NCI-H226 (cell line): ENCODE measurements around the gene SAP25.

Experiments
- DNase-seq: peaks from one replicate; pipeline ENCODE4 v3.0.0-alpha.2; 2015

SAP25 gene

DNA sequence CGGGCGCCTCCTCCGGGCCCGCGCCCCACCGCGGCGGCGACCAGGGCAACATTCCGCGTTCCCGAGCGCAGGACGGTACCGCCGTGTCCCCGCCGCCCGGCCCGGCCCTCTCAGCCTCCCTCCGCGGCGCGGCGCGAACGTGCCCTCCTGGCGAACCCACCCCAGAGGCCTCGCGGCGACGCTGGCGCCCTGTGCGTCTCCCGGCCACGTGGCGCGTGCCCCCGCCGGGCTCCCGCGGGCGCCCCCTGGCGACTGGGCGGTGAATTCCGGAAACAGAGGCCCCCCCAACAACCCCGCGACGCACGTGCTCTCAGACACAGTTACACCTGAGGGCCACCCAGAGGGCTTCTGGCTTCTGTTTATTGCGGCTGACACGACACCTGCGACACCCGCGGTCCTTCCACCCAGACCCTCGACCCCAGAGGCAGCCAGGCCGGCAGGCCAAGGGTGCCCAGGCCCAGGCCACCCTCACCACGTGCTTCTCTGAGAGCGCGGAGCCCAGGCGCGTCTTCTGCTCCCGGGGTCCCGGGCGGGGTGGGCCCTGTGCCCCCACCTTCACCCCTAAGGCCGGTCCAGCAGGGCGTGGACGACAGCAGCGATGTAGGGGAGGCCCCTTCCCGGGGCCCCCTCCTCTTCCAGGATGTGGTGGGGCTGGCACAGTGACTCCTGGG is at the start of gene SAP25:
TSS of gene SAP25 (minus strand) at position 210 of the 671 bp plus-strand sequence. CDS start at position 52, 158 bp downstream.
- DNase-seq: no peak

GRCh38 chr7:100621554-100621953 is 47.9 kb upstream of the SAP25 start:
- DNase-seq: no peak

GRCh38 chr7:100620804-100621203 is 47.1 kb upstream of the SAP25 start:
- no peak for DNase-seq

GRCh38 chr7:100620239-100620638 is 46.5 kb upstream of the SAP25 start:
- no peak for DNase-seq

GRCh38 chr7:100614308-100614861 is 40.7 kb upstream of the SAP25 start:
- DNase-seq: no peak

- no peak for DNase-seq
Measured at GRCh38 chr7:100613412-100614175, 39.9 kb upstream of the SAP25 start.

DNA sequence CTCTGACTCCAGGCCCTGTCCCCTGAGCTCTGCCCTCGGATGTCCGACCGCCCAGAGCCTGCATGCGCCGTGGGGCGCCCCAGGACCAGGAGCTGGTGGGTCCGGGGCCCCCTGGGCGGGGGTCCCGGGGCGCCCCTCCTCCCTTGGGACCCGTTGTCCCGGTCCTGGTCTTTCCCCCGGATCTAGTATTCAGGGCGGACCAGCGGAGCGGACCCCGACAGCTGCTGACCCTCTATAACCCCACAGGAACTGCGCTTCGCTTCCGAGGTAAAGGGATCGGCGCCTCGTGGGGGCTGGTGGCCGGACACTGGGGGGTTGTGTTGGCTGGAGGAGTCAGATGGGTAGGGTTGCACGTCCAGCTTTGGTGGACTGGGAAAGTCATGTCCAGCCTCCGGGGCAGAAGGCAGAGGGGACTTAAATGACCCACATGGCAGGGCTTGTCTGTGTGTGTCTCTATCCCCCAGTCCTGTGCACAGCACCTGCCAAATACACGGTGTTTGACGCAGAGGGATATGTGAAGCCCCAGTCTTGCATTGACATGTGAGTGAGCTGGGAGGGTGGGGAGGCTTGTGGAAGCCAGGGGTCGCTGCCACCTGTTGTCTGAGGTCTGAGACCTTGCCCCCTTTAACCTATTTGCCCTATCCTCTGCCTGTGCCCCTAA is 39.2 kb upstream of the SAP25 start:
- no peak for DNase-seq

DNA sequence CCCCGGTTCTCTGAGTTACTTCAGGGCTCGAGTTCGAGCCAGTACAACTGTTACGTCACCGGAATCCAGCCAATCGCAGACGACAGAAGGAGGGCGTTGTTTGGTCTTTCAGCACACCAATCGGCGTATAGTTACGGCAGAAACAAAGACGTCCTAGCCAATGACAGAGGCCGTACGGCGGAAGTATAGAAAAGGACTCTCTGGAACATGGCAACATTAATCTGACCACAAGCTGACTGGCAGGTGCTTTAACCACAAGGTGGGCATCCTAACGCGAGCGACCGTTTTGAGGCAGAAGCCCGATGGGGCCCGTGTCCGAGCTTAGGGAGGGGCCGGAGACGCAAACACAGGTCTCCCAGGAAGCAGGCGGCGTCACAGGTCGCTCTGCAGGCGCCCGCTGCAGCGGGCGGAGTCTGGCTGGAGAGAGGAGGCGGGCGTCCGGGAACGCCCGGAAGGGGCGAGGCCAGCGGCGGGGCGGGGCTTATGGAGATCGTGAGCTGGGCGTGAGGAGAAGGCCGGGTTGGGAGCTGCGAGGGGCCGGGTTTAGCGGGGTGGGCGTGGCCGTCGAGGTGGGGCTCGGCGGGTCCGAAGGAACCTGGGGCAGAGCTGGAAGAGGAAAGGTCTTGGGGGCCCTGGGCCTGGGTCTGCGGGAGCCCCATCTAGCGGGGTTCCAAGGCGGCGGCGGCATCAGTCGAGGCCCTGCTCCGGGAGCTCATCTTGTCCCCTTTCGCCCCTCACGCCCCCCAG is 38.5 kb upstream of the SAP25 start, which contains the start of gene MOSPD3:
TSS of gene MOSPD3 (plus strand) at position 558 of the 747 bp plus-strand sequence. CDS start 252 bp downstream, outside the sequence.
- peak; percentile 99 for DNase-seq

DNA sequence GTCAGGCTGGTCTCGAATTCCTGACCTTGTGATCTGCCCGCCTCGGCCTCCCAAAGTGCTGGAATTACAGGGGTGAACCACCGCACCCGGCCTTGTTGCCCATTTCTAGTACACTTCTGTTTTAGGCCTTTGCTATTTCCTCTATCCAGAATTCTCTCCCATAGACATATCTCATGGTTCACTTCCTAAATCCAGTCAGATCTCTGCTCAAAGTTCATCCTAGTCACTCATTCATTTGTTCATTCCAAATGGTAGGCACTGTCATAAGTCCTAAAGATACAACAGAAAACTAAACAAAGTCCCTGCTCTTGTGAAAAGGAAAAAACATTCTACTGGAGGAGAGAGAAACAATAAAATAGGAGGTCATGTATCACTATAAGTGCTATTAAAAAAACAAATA is 36.3 kb upstream of the SAP25 start:
- no peak for DNase-seq

- no peak for DNase-seq
Measured at GRCh38 chr7:100607111-100607510, 33.4 kb upstream of the SAP25 start.

GRCh38 chr7:100606313-100606712 is 32.6 kb upstream of the SAP25 start:
- DNase-seq: no peak

DNA sequence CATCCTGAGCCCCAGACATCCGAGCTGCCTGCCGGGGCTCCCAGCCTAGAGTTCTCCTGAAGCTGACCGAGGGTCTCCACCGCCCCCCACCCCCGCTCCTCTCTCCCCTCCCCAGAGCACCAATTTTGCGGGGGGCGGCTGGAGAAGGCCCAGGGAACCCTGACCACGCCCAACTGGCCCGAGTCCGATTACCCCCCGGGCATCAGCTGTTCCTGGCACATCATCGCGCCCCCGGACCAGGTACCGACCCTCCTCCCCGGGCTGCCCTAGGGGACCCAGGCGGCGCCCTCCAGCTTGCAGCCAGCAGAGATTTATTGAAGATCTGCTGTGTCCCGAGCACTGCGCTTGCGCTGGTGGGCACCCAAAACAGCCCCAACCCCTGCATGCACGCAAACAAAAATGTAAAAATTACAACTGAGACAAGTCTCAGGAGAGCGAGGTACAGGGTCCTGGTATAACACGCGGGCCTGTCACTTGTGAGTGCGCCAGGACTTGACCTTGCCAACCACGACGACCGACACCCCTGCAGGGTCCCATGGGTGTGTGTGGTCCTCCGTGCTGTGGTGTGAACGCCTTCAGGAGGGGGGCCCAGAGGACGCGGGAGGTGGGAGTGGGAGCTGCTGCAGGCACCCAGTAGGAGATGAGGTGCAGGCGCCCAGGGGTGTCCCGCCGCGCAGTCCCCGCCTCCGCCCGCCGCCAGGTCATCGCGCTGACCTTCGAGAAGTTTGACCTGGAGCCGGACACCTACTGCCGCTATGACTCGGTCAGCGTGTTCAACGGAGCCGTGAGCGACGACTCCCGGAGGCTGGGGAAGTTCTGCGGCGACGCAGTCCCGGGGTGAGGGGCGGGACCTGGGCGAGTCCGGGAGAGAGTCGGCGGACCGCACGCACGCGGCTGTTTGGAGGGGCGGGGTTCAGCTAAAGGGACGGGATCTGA is 31.5 kb upstream of the SAP25 start:
- DNase-seq: no peak

DNA sequence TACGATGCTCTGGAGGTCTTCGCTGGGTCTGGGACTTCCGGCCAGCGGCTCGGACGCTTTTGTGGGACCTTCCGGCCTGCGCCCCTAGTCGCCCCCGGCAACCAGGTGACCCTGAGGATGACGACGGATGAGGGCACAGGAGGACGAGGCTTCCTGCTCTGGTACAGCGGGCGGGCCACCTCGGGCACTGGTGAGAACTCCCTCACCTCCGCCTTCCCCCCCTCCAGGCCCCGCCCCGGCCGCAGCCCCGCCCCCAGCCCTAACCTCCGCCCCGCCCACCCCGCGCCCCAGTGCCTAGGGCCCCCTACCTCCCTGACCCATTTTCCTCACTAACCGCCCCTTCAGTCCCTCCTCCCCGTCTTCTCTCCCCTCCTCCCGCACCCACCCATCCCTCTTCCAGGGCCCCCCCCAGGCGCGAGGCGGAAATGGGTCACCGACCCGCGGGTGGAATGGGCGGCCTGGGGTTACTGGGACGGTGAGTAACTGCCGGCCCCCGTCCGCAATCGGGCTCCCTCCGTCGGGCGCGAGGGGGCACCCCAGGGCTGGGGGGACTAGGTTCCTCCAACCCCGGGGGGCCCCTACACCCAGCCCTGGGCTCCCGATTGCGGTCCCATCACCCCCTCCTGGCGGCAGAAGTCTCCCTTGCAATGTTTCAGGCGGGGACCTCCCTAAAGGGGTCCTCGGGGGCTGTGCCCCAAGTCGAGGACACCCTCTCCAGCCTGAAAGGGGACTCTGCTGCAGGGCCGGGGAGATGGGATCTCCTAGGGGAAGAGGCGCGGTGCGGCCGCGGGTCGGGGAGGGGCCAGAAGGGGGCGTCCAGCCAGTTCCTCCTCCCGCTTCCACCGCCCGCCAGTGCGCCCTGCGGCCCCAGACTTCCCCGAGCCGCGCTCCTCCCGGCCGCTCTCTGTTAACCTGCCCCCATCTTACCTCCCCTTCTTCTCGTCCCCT is 30.6 kb upstream of the SAP25 start:
- DNase-seq: peak; percentile 65

GRCh38 chr7:100603726-100604027 is 30.0 kb upstream of the SAP25 start:
- no peak for DNase-seq

- DNase-seq: no peak
Measured at GRCh38 chr7:100602889-100603725, 29.4 kb upstream of the SAP25 start.

DNA sequence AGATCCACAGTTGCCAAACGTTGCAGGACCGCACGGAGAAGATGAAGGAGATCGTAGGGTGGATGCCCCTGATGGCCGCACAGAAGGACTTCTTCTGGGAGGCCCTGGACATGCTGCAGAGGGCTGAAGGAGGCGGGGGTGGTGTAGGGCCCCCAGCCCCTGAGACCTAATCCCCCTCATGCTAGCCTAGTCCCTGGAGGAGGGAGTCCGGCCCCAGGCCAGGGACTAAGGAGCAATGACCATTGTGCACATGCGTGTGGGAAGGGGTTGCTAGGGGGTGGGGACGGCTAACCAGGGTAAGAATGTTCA is 27.0 kb upstream of the SAP25 start:
- no peak for DNase-seq

DNA sequence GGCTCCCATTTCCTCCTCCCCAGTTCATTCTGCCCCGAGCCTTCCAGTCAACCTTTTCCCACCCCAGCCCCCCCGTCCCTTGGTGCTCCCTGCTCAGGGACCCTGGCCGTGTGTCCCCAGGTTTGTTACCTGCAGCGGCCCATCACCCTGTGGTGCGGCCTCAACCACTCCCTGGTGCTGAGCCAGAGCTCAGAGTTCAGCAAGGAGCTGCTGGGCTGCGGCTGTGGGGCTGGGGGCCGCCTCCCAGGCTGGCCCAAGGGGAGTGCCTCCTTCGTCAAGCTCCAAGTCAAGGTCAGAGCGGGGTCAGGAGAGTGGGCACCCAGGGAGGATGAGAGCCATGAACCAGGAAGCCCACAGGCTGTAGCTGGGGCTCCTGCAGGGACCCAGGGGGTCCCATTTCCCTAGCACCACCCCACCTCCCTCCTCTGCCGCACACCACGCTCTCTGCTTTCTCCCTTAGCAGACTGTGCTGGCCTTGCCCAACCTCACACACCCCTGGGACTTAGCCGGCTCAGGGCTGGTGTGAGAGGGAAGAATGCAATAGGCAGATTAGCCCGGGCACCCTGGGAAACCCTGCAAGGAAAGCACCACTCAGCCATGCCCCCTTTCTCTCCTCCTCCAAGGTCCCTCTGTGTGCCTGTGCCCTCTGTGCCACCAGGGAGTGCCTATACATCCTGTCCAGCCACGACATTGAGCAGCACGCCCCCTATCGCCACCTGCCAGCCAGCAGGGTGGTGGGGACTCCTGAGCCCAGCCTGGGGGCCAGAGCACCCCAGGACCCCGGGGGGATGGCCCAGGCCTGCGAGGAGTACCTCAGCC is 26.4 kb upstream of the SAP25 start:
- no peak for DNase-seq

DNA sequence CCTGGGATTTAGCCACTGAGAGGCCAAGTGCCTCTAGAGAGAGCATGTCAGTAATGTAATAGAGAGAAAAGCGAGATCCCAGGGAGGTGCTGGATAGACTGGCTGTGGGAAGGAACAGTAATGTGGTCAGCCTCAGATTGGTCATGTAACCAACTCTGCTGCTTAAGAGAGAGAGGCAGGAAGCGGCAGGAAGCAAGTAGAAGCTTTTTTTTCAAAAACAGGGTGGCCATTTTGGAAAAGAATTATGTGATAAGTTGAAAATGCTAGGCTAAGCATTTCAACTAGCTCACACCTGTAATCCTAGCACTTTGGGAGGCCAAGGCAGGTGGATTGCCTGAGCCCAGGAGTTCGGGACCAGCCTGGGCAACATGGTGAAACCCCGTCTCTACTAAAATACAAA is 24.7 kb upstream of the SAP25 start:
- no peak for DNase-seq

DNA sequence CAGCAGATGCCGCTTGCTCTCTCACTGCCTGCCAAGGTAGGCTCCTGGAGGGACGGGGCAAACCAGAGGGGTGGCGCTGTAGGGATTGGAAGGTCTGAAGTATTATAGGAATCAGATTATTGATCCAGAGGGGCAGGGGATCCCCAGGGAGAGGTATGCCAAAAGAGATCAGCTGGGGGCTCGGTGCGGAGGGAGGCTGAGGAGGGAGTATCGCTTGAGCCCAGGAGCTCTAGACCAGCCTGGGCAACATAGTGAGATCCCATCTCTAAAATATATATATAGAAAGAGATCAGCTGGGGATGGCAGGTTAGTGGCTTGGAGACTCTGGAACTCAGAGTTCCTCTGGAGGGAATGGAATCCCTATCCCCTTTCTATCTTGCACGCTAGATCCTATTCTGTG is 21.5 kb upstream of the SAP25 start:
- no peak for DNase-seq
